IPS-18c (cell line): ENCODE measurements around the gene ADGRL3.
"Not testable (repeated sequence)": the region's sequence is repeated elsewhere in the genome, so short reads cannot be mapped to it uniquely, and the experiment has no call there.

ENCODE experiments used
- H3K4me3 ChIP-seq: 2 replicates; pipeline ENCODE4 v1.7.0; 2013; ENCODE audit warnings: low read depth, mild to moderate bottlenecking, low read length, moderate library complexity; ENCODE audit not compliant: insufficient read depth
- H3K9me3 ChIP-seq: one replicate; pipeline ENCODE4 v1.6.1; 2013; ENCODE audit warnings: mild to moderate bottlenecking, low read length, moderate library complexity; ENCODE audit not compliant: control insufficient read depth, insufficient read depth

Gene ADGRL3

GRCh38 chr4:61750810-61751209 is 550.7 kb downstream of the ADGRL3 start:
- Histone ChIP-seq H3K4me3 (no peak overlapping the region), H3K9me3 (peaks cover 2% of the 10 kb centered on the region)

DNA sequence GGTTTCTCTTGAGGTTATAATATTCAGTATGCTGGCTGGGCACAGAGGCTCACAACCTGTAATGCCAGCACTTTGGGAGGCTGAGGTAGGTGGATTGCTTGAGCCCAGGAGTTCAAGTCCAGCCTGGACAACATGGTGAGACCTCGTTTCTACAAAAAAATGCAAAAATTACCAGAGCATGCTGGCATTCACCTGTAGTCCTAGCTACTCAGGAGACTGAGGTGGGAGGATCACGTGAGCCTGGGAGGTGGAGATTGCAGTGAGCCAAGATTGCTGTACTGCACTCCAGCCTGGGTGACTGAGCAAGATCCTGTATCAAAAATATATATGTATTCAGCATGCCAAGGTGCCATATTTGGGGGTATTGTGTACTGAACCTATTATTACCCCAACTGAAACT is 552.5 kb downstream of the ADGRL3 start:
- H3K4me3 ChIP-seq = no peak overlapping the region
- peaks cover 2% of the 10 kb centered on the region for H3K9me3 ChIP-seq

DNA sequence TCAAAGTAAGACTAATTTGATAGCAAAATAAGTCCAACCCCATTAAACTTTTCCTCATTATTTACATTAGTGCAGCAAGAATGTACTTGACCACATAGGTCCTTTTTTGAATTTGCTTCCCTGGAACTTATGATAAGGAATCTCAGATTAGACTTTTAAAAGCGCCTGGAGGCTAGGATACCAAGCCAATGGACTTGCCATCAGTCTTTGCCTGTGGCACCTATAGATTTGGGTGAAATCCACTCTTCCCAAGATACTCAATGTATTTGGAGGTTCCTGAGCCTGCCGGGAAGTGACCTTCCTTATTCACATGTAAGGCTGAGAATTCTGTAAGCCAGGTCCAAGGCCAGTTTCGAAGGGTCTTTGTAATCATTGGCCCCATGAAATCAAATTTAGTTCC is 553.6 kb downstream of the ADGRL3 start:
- H3K4me3 ChIP-seq = no peak overlapping the region
- peaks cover 2% of the 10 kb centered on the region for H3K9me3 ChIP-seq

DNA sequence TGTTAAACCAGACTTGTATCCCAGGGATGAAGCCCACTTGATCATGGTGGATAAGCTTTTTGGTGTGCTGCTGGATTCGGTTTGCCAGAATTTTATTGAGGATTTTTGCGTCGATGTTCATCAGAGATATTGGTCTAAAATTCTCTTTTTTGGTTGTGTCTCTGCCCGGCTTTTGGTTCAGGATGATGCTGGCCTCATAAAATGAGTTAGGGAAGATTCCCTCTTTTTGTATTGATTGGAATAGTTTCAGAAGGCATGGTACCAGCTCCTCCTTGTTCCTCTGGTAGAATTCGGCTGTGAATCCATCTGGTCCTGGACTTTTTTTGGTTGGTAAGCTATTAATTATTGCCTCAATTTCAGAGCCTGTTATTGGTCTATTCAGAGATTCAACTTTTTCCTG is 556.8 kb downstream of the ADGRL3 start:
- H3K9me3 ChIP-seq = peaks cover 26% of the 10 kb centered on the region
- not testable (repeated sequence) for H3K4me3 ChIP-seq

DNA sequence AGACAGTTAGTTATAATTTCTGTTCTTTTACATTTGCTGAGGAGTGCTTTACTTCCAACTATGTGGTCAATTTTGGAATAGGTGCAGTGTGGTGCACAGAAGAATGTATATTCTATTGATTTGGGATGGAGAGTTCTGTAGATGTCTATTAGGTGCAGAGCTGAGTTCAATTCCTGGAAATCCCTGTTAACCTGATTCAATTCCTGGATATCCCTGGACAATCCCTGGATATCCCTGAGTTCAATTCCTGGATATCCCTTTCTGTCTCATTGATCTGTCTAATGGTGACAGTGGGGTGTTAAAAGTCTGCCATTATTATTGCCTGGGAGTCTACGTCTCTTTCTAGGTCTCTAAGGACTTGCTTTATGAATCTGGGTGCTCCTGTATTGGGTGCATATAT is 557.9 kb downstream of the ADGRL3 start:
- H3K4me3 ChIP-seq = not testable (repeated sequence)
- H3K9me3 ChIP-seq = peaks cover 24% of the 10 kb centered on the region

DNA sequence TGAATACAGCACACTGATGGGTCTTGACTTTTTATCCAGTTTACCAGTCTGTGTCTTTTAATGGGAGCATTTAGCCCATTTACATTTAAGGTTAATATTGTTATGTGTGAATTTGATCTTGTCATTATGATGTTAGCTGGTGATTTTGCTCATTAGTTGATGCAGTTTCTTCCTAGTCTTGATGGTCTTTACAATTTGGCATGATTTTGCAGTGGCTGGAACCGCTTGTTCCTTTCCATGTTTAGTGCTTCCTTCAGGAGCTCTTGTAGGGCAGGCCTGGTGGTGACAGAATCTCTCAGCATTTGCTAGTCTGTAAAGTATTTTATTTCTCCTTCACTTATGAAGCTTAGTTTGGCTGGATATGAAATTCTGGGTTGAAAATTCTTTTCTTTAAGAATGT is 558.5 kb downstream of the ADGRL3 start:
- peaks cover 29% of the 10 kb centered on the region for H3K9me3 ChIP-seq
- H3K4me3 ChIP-seq = not testable (repeated sequence)

DNA sequence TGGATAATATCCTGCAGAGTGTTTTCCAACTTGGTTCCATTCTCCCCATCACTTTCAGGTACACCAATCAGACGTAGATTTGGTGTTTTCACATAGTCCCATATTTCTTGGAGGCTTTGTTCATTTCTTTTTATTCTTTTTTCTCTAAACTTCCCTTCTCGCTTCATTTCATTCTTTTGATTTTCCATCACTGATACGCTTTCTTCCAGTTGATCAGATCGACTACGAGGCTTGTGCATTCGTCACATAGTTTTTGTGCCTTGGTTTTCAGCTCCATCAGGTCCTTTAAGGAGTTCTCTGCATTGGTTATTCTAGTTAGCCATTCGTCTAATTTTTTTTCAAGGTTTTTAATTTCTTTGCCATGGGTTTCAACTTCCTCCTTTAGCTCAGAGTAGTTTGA is 559.1 kb downstream of the ADGRL3 start:
- H3K9me3 ChIP-seq = peaks cover 29% of the 10 kb centered on the region
- not testable (repeated sequence) for H3K4me3 ChIP-seq

GRCh38 chr4:61759885-61760284 is 559.8 kb downstream of the ADGRL3 start:
- not testable (repeated sequence) for H3K4me3 ChIP-seq
- H3K9me3 ChIP-seq = peaks cover 29% of the 10 kb centered on the region

GRCh38 chr4:61760820-61761219 is 560.7 kb downstream of the ADGRL3 start:
- Histone ChIP-seq H3K9me3 (peaks cover 29% of the 10 kb centered on the region), H3K4me3 (0 out of 2 replicates have a peak overlapping the region, but pooled peaks have one; percentile 24)

- peaks cover 31% of the 10 kb centered on the region for H3K9me3 ChIP-seq
- H3K4me3 ChIP-seq = 0 out of 2 replicates have a peak overlapping the region, but pooled peaks have one; percentile 24
These were observed 562.8 kb downstream of the ADGRL3 start for GRCh38 chr4:61762722-61763627.

- Histone ChIP-seq H3K9me3 (peaks cover 31% of the 10 kb centered on the region), H3K4me3 (no peak overlapping the region)
These were observed 563.6 kb downstream of the ADGRL3 start for GRCh38 chr4:61763682-61764081.

- peaks cover 29% of the 10 kb centered on the region for H3K9me3 ChIP-seq
- not testable (repeated sequence) for H3K4me3 ChIP-seq
These were observed 564.0 kb downstream of the ADGRL3 start for GRCh38 chr4:61764090-61764489.

GRCh38 chr4:61769444-61770167 is 569.5 kb downstream of the ADGRL3 start:
- H3K9me3 ChIP-seq = not testable (repeated sequence)
- H3K4me3 ChIP-seq = peak overlapping the region; percentile 40; the same call in 1 of the 2 replicates

DNA sequence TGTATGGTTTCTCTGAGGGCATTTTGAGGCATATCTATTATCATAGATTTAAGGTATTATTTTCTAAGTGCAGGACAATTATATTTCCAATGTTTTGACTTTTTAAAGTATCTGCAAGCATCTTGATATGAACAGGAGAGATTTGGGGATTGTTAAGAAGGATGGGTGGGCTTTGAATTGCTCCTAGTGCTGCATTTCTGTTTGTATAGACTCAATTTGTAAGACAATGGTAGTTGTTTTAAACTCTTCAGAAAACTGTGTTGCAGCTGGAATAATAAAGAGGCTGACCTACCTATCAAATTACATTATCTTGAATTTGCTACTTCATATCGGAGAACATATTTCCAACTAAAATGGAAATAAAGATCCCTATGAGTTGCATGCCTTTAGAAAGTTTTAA is 570.3 kb downstream of the ADGRL3 start:
- peaks cover 2% of the 10 kb centered on the region for H3K9me3 ChIP-seq
- H3K4me3 ChIP-seq = no peak overlapping the region

- no peak overlapping the region for H3K4me3 ChIP-seq
These were observed 570.9 kb downstream of the ADGRL3 start for GRCh38 chr4:61771056-61771455.

GRCh38 chr4:61772126-61772525 is 572.0 kb downstream of the ADGRL3 start:
- Histone ChIP-seq H3K4me3 (no peak overlapping the region), H3K9me3 (no peaks in the 10 kb centered on the region)

More at GRCh38 chr4:61771056-61771455, 570.9 kb downstream of the ADGRL3 start:
- peaks cover 1% of the 10 kb centered on the region for H3K9me3 ChIP-seq

- Histone ChIP-seq H3K9me3 (no peaks in the 10 kb centered on the region), H3K4me3 (no peak overlapping the region)
These were observed 573.6 kb downstream of the ADGRL3 start for GRCh38 chr4:61773655-61774245.

DNA sequence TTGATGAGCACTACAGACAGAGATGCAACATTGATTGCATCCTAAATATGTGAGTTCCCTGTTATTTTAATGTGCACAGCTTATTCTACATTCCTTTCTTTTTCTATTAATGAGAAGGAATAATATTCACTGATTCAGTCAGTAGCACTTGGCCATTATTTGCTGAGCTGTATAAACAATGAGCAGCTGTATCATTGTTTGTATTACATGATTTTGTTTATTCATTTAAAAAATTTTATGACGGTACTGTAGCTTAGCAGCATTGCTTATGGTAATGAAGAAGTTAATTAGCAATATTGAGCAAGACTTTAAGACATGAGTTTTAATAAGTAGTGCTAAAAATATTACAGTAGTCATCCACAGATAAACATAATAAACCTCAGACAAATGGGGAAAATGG is 582.0 kb downstream of the ADGRL3 start:
- Histone ChIP-seq H3K4me3 (no peak overlapping the region), H3K9me3 (no peaks in the 10 kb centered on the region)
